GM12801 (cell line): ENCODE results near the gene XYLB.

Experiments used
- CTCF ChIP-seq: IDR thresholded peaks from one replicate; pipeline ENCODE4 v1.5.1; 2011; ENCODE audit warnings: control low read depth; ENCODE audit not compliant: insufficient read length; ENCODE audit errors: extremely low read depth

Gene XYLB

GRCh38 chr3:38368238-38368637, 21.7 kb downstream of the XYLB start:
- TF ChIP-seq CTCF = no peak

- TF ChIP-seq CTCF = no peak
These were observed 22.6 kb downstream of the XYLB start for GRCh38 chr3:38369186-38369585.

GRCh38 chr3:38370149-38370548, 23.6 kb downstream of the XYLB start:
- TF ChIP-seq CTCF = no peak

GRCh38 chr3:38370861-38371260, 24.3 kb downstream of the XYLB start:
- TF ChIP-seq CTCF = no peak

- TF ChIP-seq CTCF = no peak
These were observed 25.1 kb downstream of the XYLB start for GRCh38 chr3:38371541-38372213.

GRCh38 chr3:38372214-38372601, 25.6 kb downstream of the XYLB start:
- TF ChIP-seq CTCF = no peak

GRCh38 chr3:38374221-38374620, 27.6 kb downstream of the XYLB start:
- TF ChIP-seq CTCF = no peak
